GM19463 (cell line): ENCODE results near the gene SMPD2.

Experiments
- ATAC-seq: cut with Tn5 transposase; IDR thresholded peaks from one replicate; pipeline ENCODE4 v1.9.1; 2021; ENCODE audit warnings: mild to moderate bottlenecking, moderate library complexity; ENCODE audit not compliant: unreplicated experiment

Gene SMPD2

DNA sequence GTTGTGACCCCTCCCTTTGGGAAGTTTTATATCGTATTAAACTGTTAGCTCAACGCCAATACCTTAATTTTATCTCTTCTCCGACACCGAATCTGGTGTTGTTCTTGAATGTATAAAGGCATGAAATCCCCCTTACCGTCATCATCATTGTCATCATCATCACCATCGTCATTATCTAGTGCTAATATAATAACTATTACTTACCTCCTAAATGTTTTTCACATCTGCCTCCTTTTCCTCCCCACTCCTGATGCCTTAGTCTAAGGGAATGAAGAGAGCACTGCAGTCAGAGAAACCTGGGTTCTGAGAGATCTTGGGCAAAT, 43.2 kb downstream of the SMPD2 start:
- ATAC-seq: no peak

DNA sequence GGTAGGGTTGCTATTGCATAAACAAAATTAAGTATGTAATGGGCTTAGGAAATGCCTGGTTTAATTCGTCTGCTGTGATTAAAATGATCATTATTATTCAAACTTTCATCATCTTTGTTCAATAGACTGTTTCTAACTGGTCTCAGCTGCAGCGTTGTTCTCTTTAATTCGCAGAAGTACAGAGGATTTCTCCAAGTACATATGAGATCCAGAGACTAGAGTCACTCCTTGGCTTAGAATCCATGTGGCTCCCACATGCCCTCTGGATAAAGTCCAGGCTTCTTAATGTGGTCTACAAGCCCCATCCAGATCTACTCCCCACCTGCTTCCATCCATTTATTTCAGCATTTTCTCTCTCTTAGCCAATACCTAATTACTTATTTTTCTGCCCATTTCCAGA, 43.6 kb downstream of the SMPD2 start:
- no peak for ATAC-seq

DNA sequence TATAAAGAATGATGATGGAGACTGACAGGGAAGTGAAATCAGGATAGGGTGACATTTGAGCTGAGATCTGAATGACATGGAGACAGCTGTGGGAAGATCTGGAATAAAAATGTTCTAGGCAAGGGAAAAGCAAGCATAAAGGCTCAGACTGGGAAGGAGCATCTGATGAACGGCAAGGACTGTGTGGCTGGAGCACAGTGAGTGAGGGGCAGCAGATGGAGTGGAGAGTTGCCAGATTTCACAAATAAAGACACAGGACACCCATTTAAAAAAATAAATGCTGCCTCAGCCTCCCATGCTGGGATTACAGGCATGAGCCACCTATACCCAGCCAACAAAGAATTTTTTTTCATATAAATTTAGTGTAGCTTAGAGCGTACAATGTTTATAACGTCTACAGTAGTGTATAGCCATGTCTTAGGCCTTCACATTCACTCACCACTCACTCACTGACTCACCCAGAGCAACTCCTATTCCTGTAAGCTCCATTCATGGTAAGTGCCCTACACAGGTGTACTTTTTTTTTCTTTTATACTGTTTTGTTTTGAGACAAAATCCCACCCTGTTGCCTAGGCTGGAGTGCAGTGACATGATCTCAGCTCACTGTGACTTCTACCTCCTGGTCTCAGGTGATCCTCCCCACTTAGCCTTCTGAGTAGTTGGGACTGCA, 44.9 kb downstream of the SMPD2 start:
- ATAC-seq: no peak

DNA sequence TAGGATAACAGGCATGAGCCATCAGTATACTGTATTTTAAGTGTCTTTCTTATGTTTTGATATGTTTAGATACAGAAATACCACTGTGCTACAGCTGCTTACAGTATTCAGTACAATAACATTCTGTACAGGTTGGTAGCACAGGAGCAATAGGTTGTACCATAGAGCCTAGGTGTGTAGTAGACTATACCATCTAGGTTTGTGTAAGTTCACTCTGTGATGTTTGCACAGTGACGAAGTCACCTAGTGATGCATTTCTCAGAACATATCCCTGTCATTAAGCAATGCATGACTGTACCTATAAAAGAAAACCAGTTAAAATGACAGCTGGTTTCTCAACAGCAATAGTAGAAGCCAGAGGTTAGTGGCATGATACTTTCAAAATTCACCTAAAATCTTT, 45.5 kb downstream of the SMPD2 start:
- ATAC-seq: no peak

DNA sequence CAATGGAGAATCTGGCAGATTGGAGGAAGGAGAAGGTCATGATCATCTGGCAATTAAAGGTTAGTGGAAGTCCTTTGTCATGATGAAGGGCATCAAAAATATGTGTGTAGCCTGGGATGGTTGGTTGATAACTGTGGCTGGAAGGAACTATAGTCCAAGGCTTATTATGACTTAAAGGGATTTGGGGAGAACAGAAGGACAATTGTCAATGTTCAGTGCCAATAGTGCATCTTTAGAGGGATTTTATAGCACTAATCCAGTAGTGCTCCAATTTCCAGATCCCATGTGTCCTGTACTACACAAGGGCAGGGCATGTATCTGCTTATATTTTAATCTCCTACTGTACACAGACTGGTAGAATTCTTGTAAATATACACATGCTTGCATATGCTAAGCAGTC, 47.5 kb downstream of the SMPD2 start:
- ATAC-seq: no peak

DNA sequence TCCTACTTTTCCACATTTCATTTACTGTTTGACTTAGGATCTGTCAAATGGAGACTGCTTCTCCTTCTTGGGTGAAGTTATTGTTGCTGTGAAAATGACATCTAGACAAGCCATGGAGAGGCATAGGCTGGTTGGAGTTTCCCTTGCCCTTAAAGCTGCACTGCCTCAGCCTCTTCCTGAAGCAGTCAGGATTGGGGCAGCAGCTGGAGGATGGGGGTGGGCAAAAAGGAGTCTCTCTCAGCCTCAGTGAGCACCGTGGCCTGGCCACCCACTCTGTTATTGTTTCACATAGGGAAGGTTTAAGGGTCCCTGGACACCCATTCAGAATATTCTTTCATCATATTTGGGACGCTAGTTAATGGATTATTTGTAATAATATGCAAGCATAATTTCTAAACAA, 50.2 kb downstream of the SMPD2 start:
- ATAC-seq: no peak

DNA sequence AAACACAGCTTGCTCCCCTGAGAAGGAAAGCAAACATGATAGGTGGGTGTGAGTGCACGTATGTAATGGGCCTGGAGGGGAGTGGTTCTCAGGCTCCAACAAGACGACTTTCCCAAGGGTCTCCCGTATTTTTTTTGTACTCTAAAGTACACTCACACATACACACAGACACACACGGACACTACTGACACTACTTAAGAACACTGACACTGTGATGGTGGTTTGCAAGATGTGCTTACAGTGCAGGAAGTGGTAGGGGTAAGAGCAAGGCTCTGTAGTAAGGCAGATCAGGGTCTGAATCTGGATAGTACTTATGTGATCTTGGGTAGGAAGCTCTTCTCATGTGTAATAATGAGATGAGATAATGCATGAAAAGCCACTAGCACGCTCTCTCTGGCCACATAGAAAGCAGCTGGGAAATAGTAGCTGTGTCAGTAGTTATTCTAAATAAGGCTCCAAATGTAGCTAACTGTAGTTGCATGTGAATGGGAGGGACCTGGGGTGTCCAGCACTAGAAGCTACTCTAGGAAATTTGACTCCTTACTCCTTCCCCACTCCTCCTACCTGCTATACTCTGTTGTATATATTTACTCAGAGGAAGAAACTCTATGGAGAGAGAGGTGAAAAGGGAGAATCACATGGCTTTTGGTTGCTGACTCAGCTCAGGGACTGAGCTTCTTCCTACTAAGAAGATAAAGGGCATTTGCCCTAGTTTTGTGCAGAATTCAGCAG, 50.8 kb downstream of the SMPD2 start:
- ATAC-seq: no peak
